LNCaP clone FGC (cell line): ENCODE data around the gene TRAF3IP1.

ENCODE experiments used
- DNase-seq: peaks from one replicate; pipeline ENCODE4 v3.0.0-alpha.2; 2011; ENCODE audit warnings: low read depth
- H3K4me3 ChIP-seq: 2 replicates; pipeline ENCODE4 v1.5.1; 2011; ENCODE audit warnings: mild to moderate bottlenecking, low read depth, low read length, control low read depth
- CTCF ChIP-seq: IDR thresholded peaks from 2 replicates; pipeline ENCODE4 v1.5.1; 2012; ENCODE audit warnings: mild to moderate bottlenecking; ENCODE audit not compliant: control insufficient read depth, insufficient read depth; ENCODE audit errors: extremely low read depth

Gene TRAF3IP1

GRCh38 chr2:238391042-238391689 lies 70.8 kb downstream of the TRAF3IP1 start:
- DNase-seq: no peak
- no peak overlapping the region for H3K4me3 ChIP-seq
- no peak for TF ChIP-seq CTCF

- TF ChIP-seq CTCF: no peak
- H3K4me3 ChIP-seq: no peak overlapping the region
- no peak for DNase-seq
These were observed 76.3 kb downstream of the TRAF3IP1 start for GRCh38 chr2:238396663-238397062.

GRCh38 chr2:238397356-238397755 lies 77.0 kb downstream of the TRAF3IP1 start:
- no peak overlapping the region for H3K4me3 ChIP-seq
- no peak for DNase-seq

GRCh38 chr2:238398577-238398976 lies 78.3 kb downstream of the TRAF3IP1 start:
- H3K4me3 ChIP-seq: no peak overlapping the region
- TF ChIP-seq CTCF: no peak
- DNase-seq: no peak

More at GRCh38 chr2:238397356-238397755, 77.0 kb downstream of the TRAF3IP1 start:
- TF ChIP-seq CTCF: no peak

- no peak for DNase-seq
- TF ChIP-seq CTCF: no peak
- H3K4me3 ChIP-seq: no peak overlapping the region
These were observed 78.8 kb downstream of the TRAF3IP1 start for GRCh38 chr2:238399094-238399493.

GRCh38 chr2:238401551-238401950 lies 81.2 kb downstream of the TRAF3IP1 start:
- no peak overlapping the region for H3K4me3 ChIP-seq
- no peak for TF ChIP-seq CTCF
- no peak for DNase-seq
